NCI-H526 (cell line): ENCODE data around the gene SLX9.
A peak's percentile ranks its signal among the peaks of the same experiment; 100 is the strongest.

Experiments used
- DNase-seq, 2 experiments: peaks; one replicate each; lab custom pipeline; 2025; lab: John Stamatoyannopoulos, UW

Gene SLX9

GRCh38 chr21:44947111-44947929 is 7.5 kb downstream of the SLX9 start:
- no peak for DNase-seq

- DNase-seq = no peak
These were observed 8.1 kb downstream of the SLX9 start for GRCh38 chr21:44947930-44948331.

GRCh38 chr21:44948426-44949120 is 8.7 kb downstream of the SLX9 start:
- DNase-seq = no peak

- DNase-seq = peak in 1 of 2 experiments; percentile 43
These were observed 9.4 kb downstream of the SLX9 start for GRCh38 chr21:44949161-44949778.

- peak; percentile 37 to 77 for DNase-seq
These were observed 10.0 kb downstream of the SLX9 start for GRCh38 chr21:44949779-44950198.

GRCh38 chr21:44950351-44950750 is 10.5 kb downstream of the SLX9 start:
- DNase-seq = no peak

GRCh38 chr21:44951186-44951915 is 11.5 kb downstream of the SLX9 start:
- no peak for DNase-seq

- DNase-seq = no peak
These were observed 12.5 kb downstream of the SLX9 start for GRCh38 chr21:44952116-44952928.

GRCh38 chr21:44952929-44953627 is 13.2 kb downstream of the SLX9 start:
- DNase-seq = no peak

- no peak for DNase-seq
These were observed 13.8 kb downstream of the SLX9 start for GRCh38 chr21:44953628-44954021.

- DNase-seq = no peak
These were observed 14.5 kb downstream of the SLX9 start for GRCh38 chr21:44954281-44954771.

GRCh38 chr21:44955141-44955797 is 15.4 kb downstream of the SLX9 start:
- no peak for DNase-seq

GRCh38 chr21:44955798-44956175 is 16.0 kb downstream of the SLX9 start:
- DNase-seq = no peak

GRCh38 chr21:44956356-44957046 is 16.7 kb downstream of the SLX9 start:
- no peak for DNase-seq

- DNase-seq = no peak
These were observed 17.4 kb downstream of the SLX9 start for GRCh38 chr21:44957047-44957831.

- no peak for DNase-seq
These were observed 18.1 kb downstream of the SLX9 start for GRCh38 chr21:44957901-44958451.

GRCh38 chr21:44958471-44959191 is 18.8 kb downstream of the SLX9 start:
- no peak for DNase-seq
